Left colon (tissue), 2 donors: ENCODE data around the gene FBXW5. TPM values are rescaled to one million over a fixed set of nuclear protein-coding genes. Genes with fewer than 3 reads are reported as not detected.

ENCODE experiments used
- ATAC-seq: fragments of 200-7000 bp; cut with Tn5 transposase; one replicate; pipeline ENCODE4 v1.9.1; 2020; ENCODE audit warnings: mild to moderate bottlenecking, moderate library complexity
- DNase-seq, 2 donors: peaks; one replicate each; pipeline ENCODE4 v3.0.0-alpha.2; 2020
- intact Hi-C, 2 donors: fragments of 100-400 bp; cut with DNase I in 1 of 2; cut with micrococcal nuclease in 1 of 2; formaldehyde crosslinking; loops; one replicate each; pipeline versions ENCODE4 v1.11.2 to v1.14.0; 2022; cut with DNase I, micrococcal nuclease
- total RNA-seq, 2 donors: library from RNA; stranded (reverse); fragmentation: NEBNext Ultra II Directional; extraction: Animal tissue kit (Norgen Biotek cat#: 25700); gene quantifications; one replicate each; pipeline ENCODE4 v1.2.1, GENCODE V29; 2021
- donor health status: DM: no; HTN: no; CAD: no.
- donor health status: DM: yes; HTN: yes; CAD: no.

Gene FBXW5
- total RNA-seq, 2 donors from 2014 or later = 167 to 195 TPM

- DNase-seq (no peak), ATAC-seq (no peak)
- intact Hi-C loops = no loop called here
Measured at GRCh38 chr9:136925414-136926153, 19.0 kb downstream of the FBXW5 start.

- ATAC-seq (no peak), DNase-seq (no peak)
- intact Hi-C loops = no loop called here
Measured at GRCh38 chr9:136923881-136924280, 20.7 kb downstream of the FBXW5 start.

DNA sequence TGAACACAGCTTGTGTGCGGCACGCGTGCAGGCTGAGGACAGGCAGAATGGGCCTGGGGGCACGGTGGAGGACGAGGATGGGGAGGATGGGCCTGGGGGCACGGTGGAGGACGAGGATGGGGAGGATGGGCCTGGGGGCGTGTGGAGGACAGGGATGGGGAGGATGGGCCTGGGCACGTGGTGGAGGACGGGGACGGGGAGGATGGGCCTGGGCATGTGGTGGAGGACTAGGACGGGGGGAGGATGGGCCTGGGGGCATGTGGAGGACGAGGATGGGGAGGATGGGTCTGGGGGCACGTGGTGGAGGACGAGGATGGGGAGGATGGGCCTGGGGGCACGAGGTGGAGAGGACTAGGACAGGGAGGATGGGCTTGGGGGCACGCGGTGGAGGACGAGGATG is 22.0 kb downstream of the FBXW5 start:
- no peak for ATAC-seq
- DNase-seq = no peak
- intact Hi-C loops = no loop called here

DNA sequence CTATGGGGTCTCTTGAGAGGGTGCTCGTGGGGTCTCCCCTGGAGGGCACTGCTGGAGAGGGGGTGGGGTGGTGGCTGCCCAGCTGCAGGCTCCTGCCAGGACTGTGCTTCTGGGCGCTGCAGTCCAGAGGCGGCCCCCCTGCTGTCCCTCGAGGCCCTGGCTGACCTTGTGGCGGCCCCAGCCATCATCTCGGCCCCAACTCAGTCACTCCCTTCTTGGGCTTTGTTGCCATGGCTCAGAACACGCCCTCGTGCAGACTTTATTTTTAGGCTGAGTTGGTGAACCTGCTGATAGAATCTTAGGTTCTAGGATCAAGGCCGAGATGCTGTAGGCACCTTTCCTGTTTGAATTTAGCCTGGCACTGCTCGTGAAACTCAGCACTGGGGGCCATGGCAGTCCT is 22.8 kb downstream of the FBXW5 start:
- DNase-seq (no peak), ATAC-seq (no peak)
- intact Hi-C loops = no loop called here

- DNase-seq (no peak), ATAC-seq (no peak)
- intact Hi-C loops = no loop called here
Measured at GRCh38 chr9:136921307-136921706, 23.2 kb downstream of the FBXW5 start.

DNA sequence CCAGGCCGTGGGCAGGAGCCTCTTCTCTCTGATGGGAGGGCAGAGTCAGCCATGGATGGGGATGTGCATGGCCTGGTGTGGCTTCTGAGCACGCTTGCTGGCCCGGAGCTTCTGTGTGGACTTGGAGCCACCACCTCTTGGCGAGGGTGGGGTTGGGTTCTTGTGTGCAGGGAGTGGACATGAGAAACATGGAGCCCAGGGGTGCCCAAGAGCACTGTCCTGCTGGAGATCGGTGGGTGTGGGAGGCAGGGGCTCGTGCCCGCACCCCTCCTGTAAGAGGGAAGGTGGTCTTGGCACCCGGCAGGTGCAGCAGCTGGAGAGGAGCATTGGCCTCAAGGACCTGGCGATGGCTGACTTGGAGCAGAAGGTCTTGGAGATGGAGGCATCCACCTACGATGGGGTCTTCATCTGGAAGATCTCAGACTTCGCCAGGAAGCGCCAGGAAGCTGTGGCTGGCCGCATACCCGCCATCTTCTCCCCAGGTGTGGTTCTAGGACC is 23.8 kb downstream of the FBXW5 start:
- no peak for ATAC-seq
- no peak for DNase-seq
- intact Hi-C loops = no loop called here

DNA sequence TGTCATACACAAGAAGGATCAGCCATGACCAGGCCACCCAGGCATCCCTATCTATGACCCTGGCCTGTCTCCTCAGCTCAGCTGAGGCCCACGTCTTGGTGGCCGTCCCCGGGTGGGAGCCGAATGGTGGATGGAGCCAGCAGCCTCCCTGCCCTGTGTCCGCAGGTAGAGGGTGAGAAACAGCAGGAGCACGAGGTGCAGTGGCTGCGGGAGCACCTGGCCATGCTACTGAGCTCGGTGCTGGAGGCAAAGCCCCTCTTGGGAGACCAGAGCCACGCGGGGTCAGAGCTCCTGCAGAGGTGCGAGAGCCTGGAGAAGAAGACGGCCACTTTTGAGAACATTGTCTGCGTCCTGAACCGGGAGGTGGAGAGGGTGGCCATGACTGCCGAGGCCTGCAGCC is 24.5 kb downstream of the FBXW5 start:
- intact Hi-C loops = no loop called here
- DNase-seq = no peak
- no peak for ATAC-seq

DNA sequence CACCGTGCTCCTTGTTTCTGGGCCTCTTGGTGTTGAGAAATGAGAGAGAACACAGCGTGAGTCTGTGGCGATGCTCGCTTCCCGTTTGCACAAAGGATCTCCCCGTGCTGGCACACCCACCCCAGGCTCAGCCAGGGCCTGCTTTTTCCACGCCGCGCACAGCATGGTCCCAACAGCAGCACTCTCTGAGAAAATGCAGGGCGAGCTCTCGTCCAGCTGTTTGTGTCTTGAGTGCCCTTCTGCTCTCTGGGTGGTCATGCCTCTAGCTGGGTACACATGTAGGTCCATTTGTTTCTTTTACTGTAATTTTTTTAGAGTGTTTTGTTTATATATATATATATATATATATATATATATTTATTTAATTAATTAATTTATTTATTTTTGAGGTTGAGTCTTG is 26.6 kb downstream of the FBXW5 start:
- intact Hi-C loops = no loop called here
- ATAC-seq (no peak), DNase-seq (no peak)

DNA sequence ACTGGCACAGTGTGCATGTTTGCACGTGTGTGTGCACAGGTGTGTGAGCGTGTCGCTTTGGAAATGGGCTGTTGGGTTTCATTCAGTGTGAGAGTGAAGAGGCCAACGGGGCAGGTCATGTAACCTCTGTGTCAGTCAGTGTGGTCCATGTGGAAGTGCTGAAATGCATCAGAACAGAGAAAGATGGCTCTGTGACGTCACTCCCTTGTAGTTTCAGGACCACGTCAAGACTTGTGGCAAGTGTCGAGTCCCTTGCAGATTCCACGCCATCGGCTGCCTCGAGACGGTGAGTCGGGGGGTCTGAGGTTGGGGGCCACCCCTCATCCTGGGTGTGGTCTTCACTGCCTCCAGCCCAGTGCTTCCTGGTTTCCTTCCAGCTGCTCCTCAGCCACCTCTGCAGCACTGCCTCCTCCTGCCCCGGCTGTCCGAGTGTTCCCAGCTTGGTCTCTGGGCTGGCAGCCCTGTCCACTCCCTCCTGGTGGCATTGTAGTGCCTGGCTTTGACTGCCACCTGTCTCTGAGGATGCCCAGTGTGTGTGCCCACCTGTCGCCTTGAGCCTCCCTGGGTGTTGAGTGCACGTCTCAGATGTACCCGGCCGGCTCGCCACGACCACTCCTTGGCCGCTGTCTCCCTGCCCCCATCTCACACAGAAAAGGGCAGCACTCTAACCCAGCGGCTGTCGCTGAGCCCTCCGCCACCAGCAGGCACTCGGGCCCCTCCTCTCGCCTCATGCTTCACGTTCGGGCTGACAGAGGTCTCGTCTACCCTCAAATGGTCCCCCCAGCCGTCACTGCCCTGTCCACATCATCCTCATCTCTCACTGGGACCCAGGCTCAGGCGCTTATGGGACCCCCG is 28.0 kb downstream of the FBXW5 start:
- peak; percentile 20 for ATAC-seq
- intact Hi-C loops = no loop called here
- no peak for DNase-seq

DNA sequence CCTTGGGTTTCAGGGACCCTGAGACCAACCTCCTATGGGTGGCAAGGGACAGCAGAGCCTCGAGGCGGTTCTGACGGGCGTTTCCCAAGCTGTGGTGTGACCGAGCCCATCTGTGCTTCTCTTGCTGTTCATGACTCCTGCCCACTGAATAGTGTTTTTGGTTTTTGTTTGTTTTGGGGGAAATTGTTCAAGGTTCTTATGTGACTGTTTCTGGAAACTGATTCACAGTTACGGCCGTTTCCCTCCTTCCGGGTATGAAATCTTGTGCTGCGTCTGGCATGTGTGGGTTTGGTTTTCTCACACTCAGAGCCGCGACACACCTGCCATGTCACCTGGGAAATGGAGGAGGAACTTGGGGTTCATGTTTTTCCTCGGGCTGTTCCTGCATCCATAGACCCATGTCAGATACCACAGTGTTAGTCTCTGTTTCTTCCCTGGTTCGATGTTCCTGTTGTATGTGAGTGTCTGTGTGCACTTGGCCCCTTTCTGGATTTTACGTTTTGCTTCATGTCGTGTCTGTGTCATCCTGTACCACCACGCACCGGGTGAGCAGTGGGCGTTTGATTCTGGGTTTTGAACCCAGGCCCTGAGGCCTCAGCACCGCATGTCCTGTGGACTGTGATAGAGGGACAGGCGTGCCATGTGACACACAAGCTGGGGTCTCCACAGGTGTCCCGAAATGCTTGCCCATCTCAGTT is 28.8 kb downstream of the FBXW5 start:
- intact Hi-C loops = no loop called here
- peak; percentile 4 for ATAC-seq
- no peak for DNase-seq

DNA sequence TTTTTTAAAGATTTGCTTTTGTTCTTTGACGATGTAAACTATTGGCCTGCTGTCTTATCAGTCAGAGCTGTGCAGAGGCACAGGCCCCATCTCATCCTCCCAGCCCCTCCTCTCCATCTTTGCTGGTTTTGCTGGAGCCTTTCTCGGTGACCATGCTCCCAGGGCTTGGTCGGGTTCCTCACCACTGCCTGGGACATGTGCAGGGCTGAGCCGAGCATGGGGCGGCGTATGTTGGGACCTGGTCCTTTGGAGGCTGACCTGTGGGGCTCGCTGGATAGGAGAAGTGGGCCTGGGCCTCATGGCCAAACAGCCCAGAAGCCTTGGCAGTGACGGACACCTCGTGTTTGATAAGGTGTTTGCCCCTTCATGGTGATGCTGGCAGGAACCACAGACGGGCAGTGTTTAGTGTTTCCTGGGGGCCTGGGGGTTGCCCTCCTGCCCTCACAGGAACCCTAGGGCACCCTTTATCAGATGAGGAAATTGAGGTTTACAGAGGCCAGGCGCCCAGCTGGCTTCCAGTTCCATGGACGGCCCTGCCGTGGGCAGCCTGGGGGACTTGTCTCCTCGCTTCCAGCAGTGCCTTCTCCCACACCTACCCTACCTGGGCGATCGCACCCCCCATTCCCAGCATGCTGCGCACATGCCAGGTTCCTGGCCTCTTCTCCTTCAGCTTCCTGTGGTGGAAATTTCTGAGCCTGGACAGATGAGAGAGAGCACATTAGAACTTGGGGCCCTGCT is 30.7 kb downstream of the FBXW5 start:
- DNase-seq (no peak), ATAC-seq (no peak)
- intact Hi-C loops = no loop called here

DNA sequence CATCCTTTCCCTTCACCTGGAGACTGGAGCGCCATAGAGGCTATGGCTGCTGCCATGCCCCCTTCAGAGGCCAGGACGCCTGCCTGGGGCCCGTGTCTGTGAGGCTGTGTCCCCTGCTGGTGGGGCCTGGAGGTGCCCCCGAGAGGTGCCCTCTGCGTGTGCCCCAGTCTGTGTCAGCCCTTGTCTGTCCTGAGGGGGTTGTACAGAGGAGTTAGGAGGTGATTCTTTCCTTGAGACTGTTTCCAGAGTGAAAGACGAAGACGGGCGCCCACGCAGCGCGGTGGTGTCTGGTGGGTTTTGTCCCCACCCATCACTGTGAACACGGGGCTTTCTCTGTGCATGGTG is 33.7 kb downstream of the FBXW5 start:
- intact Hi-C loops = no loop called here
- ATAC-seq (peak; percentile 21), DNase-seq (no peak)

DNA sequence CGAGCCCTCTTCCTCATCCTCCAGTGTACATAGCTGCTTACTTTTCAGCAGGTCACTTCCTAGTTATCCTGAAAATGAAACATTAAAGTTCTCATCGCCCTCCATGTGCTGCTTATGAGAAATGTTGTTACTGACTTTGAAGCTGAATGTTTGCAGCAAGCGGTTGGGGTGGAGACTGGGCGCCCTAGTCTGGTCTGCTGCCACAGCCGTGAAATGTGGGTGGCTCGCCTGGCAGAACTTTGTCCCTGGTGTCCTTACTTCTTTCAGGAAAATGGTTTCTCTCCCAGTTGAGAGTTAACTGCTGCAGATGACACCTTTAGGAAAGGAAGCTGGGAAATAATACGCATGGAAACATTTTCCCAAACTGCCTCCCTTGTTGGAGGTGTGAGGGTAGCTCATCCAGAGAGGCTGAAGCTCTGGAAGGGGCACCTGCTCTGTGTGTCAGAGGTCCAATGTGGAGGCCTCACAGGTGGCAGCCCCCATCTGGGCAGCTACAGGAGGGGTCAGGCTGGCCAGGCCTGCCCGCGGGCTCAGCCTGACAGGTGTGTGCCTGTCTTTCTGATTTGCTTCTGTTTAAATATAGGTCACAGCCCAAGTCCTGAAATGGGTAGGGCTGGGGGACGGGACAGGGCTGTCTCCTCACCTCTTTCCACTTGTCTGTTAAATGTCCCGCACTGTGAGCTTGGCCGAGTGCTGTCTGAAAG is 34.2 kb downstream of the FBXW5 start:
- peak; percentile 20 for ATAC-seq
- no peak for DNase-seq
- intact Hi-C loops = no loop called here

DNA sequence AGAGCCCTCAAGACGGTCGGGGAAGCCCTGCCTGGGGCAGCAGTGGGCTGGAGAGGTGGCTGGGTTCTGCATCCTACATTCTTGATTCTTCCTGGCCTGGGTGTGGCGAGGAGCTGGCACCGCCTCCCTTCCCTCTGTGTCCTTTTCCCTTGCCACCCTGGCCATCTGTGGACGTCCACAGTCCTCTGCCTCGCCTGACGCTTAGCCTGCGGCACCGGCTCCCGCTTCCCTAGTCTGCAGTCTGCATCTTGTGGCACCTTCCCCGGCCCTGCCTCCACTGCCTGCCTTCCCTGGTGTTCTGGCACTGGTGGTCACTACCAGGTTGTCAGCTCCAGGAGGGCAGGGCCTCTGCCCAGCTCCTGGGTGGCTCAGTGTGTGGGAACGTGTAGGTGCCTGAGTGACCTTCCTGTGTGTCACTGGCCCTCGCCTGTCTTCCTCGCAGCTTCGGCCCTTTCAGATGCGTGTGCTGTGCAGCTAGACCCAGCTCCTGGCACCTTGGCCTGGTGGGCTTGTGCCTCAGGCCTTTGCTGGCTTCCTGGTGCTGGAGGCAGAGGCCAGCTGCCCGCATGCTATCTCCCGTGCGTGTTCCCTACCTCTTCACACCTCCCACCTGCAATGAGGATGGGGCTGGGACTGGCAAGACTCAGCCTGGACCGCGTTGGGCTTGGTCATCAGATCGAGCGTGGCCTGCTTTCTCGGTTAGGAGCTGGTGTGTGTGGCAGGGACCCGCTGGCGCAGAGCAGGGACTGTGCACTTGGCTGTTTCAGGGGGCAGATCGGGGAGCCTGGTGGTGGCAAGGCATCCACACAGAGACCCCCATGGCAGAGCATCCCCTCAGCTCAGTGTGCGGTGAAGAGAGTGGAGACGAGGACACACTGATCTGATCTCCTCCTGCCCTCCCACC is 37.3 kb downstream of the FBXW5 start:
- DNase-seq = no peak
- intact Hi-C loops = no loop called here
- no peak for ATAC-seq

DNA sequence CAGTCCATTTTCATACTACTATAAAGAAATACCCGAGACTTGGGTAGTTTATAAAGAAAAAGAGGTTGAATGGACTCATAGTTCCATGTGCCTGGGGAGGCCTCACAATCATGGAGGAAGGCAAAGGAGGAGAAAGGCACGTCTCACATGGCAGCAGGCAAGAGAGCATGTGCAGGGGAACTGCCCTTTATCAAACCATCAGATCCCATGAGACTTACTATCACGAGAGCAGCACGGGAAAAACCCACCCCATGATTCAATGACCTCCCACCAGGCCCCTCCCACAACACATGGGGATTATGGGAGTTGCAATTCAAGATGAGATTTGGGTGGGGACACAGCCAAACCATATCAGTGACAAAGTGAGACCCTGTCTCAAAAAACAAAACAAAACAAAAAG is 38.3 kb downstream of the FBXW5 start:
- DNase-seq (no peak), ATAC-seq (no peak)
- intact Hi-C loops = no loop called here

GRCh38 chr9:136903041-136903554 is 41.4 kb downstream of the FBXW5 start:
- ATAC-seq = peak; percentile 7
- intact Hi-C loops = no loop called here
- DNase-seq = peak in 1 of 2 donors; percentile 53

- ATAC-seq = peak; percentile 81
- DNase-seq = peak; percentile 88 to 93
- intact Hi-C loops = no loop called here
Measured at GRCh38 chr9:136902259-136902821, 42.2 kb downstream of the FBXW5 start.
